ENCODE measurements around the gene CDH23.

Gene CDH23

DNA sequence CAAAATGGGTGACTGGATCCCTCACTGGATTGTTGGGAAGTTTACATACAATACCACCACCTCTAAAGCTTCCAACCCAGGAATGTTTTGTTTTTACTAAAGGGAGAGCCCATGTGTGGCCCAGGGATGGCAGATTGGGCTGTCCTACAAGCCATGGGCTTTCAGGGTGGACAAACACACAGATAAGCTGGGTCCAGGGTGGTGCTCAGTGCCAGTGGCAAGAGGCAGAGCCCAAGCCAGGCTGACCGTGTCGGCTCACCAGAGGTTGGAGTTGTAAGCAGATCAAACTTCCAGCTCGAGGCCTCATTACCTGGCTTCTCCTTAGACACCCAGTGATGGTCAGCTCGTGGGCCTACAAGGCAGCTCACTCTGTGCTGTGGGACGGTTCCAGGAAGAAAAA, 52.3 kb downstream of the CDH23 start:
- TF ChIP-seq, protein P1, sequence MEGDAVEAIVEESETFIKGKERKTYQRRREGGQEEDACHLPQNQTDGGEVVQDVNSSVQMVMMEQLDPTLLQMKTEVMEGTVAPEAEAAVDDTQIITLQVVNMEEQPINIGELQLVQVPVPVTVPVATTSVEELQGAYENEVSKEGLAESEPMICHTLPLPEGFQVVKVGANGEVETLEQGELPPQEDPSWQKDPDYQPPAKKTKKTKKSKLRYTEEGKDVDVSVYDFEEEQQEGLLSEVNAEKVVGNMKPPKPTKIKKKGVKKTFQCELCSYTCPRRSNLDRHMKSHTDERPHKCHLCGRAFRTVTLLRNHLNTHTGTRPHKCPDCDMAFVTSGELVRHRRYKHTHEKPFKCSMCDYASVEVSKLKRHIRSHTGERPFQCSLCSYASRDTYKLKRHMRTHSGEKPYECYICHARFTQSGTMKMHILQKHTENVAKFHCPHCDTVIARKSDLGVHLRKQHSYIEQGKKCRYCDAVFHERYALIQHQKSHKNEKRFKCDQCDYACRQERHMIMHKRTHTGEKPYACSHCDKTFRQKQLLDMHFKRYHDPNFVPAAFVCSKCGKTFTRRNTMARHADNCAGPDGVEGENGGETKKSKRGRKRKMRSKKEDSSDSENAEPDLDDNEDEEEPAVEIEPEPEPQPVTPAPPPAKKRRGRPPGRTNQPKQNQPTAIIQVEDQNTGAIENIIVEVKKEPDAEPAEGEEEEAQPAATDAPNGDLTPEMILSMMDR (IDR thresholded peaks at IDR 0.05; ENCODE audit: poor library complexity, severe bottlenecking) = no peak
- H3K9me3 ChIP-seq (ENCODE audit: severe bottlenecking) = no peaks in the 10 kb centered on the region
- DNase-seq (ENCODE audit: low spot score) (no peak), ATAC-seq (ENCODE audit: low read depth) (no peak)
- H3K27me3 ChIP-seq (ENCODE audit: insufficient read depth, poor library complexity, severe bottlenecking) = no peaks in the 10 kb centered on the region
- no peaks in the 10 kb centered on the region for H3K4me1 ChIP-seq (ENCODE audit: insufficient read depth, poor library complexity, severe bottlenecking)
- no peak overlapping the region for H3K27ac ChIP-seq (ENCODE audit: poor library complexity, severe bottlenecking)
- no peak overlapping the region for H3K4me3 ChIP-seq (ENCODE audit: severe bottlenecking)
- H3K36me3 ChIP-seq (ENCODE audit: low read depth) = no peaks in the 10 kb centered on the region

DNA sequence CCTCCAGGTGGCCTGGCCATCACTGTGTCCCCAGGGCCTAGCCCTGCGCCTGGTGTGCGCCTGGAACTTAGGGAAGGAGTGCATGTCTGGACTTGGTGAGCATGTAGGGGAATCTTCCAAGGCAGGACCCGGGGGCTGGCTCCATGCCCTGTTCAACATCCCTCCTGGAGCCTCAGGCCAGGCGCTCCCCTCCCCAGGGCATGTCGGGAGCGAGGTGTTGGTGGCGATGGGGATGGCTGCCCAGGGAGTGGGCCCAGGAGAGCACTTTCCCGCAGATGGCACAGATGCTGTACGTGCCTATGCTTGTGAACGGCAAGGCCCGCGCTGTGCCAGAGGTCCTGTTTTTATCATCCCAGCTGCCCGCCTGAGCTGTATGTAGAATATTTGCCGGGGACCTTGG, 55.0 kb downstream of the CDH23 start:
- no peaks in the 10 kb centered on the region for H3K9me3 ChIP-seq (ENCODE audit: severe bottlenecking)
- H3K4me3 ChIP-seq (ENCODE audit: severe bottlenecking) = no peak overlapping the region
- H3K27me3 ChIP-seq (ENCODE audit: insufficient read depth, poor library complexity, severe bottlenecking) = no peaks in the 10 kb centered on the region
- no peak; the same call in 2 of the 3 replicates for ATAC-seq (ENCODE audit: low read depth)
- H3K27ac ChIP-seq (ENCODE audit: poor library complexity, severe bottlenecking) = no peak overlapping the region
- no peak for DNase-seq (ENCODE audit: low spot score)
- TF ChIP-seq, protein P1 (IDR thresholded peaks at IDR 0.05; ENCODE audit: poor library complexity, severe bottlenecking) = no peak
- no peaks in the 10 kb centered on the region for H3K36me3 ChIP-seq (ENCODE audit: low read depth)
- no peaks in the 10 kb centered on the region for H3K4me1 ChIP-seq (ENCODE audit: insufficient read depth, poor library complexity, severe bottlenecking)

- Histone ChIP-seq H3K9me3 (ENCODE audit: severe bottlenecking) (no peaks in the 10 kb centered on the region), H3K36me3 (ENCODE audit: low read depth) (no peaks in the 10 kb centered on the region), H3K27ac (ENCODE audit: poor library complexity, severe bottlenecking) (no peak overlapping the region), H3K4me3 (ENCODE audit: severe bottlenecking) (no peak overlapping the region), H3K27me3 (ENCODE audit: insufficient read depth, poor library complexity, severe bottlenecking) (peaks cover 5% of the 10 kb centered on the region), H3K4me1 (ENCODE audit: insufficient read depth, poor library complexity, severe bottlenecking) (no peaks in the 10 kb centered on the region)
- ATAC-seq (ENCODE audit: low read depth) (no peak), DNase-seq (ENCODE audit: low spot score) (no peak)
- TF ChIP-seq, protein P1 (IDR thresholded peaks at IDR 0.05; ENCODE audit: poor library complexity, severe bottlenecking) = no peak
These were observed 56.5 kb downstream of the CDH23 start for GRCh38 chr10:71453186-71453585.

DNA sequence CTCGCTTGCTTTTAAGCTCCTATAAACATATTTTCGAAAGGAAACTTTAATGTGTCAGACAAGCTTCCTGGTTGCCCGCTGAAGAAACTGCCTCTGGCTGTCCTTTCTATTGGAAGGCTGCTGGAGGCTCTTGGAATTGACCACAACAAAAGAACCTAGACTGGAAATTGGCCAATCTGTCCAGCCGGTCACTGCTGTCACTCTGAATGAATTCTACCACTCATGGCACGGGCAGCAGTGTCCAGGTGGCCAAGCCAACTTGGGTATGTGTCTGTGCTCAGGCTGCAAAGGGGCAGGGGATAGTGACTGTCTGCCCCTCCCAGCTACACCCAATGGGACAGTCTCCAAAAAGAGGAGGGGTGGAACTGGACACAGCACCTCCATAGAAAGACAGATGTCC, 57.6 kb downstream of the CDH23 start:
- Histone ChIP-seq H3K4me1 (ENCODE audit: insufficient read depth, poor library complexity, severe bottlenecking) (no peaks in the 10 kb centered on the region), H3K27me3 (ENCODE audit: insufficient read depth, poor library complexity, severe bottlenecking) (peaks cover 5% of the 10 kb centered on the region), H3K27ac (ENCODE audit: poor library complexity, severe bottlenecking) (no peak overlapping the region), H3K4me3 (ENCODE audit: severe bottlenecking) (no peak overlapping the region), H3K36me3 (ENCODE audit: low read depth) (no peaks in the 10 kb centered on the region), H3K9me3 (ENCODE audit: severe bottlenecking) (no peaks in the 10 kb centered on the region)
- ATAC-seq (ENCODE audit: low read depth) (no peak), DNase-seq (ENCODE audit: low spot score) (no peak)
- TF ChIP-seq, protein P1 (IDR thresholded peaks at IDR 0.05; ENCODE audit: poor library complexity, severe bottlenecking) = no peak

DNA sequence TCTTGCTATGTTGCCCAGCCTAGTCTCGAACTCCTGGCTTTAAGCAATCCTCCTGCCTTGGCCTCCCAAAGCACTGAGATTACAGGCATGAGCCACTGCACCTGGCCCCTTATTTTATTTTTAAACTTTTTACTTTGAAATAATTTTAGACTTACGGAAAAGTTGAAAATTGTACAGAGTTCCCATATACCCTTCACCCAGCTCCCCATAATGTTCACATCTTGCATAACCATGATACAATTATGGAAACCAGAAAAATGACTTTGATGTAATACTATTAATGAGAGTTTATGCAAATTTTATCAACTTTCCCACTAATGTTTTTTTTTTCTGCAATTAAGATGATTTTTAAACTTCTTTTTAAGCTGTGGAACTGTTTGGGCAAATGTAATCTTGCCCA, 58.3 kb downstream of the CDH23 start:
- TF ChIP-seq, protein P1 (IDR thresholded peaks at IDR 0.05; ENCODE audit: poor library complexity, severe bottlenecking) = no peak
- Histone ChIP-seq H3K4me1 (ENCODE audit: insufficient read depth, poor library complexity, severe bottlenecking) (no peaks in the 10 kb centered on the region), H3K4me3 (ENCODE audit: severe bottlenecking) (no peak overlapping the region), H3K27me3 (ENCODE audit: insufficient read depth, poor library complexity, severe bottlenecking) (peaks cover 5% of the 10 kb centered on the region), H3K36me3 (ENCODE audit: low read depth) (no peaks in the 10 kb centered on the region), H3K9me3 (ENCODE audit: severe bottlenecking) (no peaks in the 10 kb centered on the region), H3K27ac (ENCODE audit: poor library complexity, severe bottlenecking) (no peak overlapping the region)
- DNase-seq (ENCODE audit: low spot score) (no peak), ATAC-seq (ENCODE audit: low read depth) (no peak)
